ENCODE data around the gene PXDN. TPM values are rescaled to one million over a fixed set of nuclear protein-coding genes. Genes with fewer than 3 reads are reported as not detected.

Gene PXDN
- total RNA-seq, 1 experiment from 2014 or later: 146 TPM

DNA sequence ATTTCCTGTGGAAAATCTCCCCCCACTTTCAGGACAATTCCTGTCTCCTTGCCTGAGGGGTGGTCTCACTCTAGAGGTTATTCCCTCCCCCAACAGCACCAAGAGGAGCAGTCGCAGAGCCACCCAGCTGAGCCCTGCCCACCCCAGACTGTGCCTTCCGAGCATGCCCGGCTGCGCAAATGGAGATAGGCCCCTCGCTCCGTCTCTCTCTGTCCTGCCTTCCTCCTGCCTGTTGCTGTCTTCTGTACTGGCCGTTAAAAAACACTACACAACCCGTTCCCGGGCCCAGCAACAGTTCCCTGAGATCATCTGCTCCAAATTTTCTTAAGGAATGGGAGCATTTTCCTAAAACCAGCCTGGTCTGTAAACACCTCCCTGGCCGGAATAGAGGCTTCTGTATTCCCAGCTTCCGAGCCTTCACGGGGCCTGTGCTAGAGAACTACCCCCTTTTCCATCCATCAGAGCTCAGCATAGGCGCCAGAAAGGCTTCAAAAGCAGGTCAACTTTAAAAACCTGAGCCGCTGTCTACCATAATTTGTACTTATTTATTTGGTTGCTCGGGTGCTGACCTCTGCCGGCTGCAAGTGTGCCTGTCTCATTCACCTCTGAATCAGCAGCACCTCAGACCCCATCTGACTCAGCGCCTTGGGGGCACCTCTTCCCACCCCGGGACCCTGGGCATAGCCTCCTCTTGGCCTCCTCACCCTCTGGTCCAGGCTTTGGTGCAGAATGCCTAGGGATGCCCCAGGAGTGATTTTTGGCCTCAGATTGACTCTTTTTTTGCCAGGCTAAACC, 159.4 kb downstream of the PXDN start:
- no peak overlapping the region for H3K4me3 Mint-ChIP-seq
- DNase-seq (ENCODE audit: low spot score) (no peak), ATAC-seq (no peak)
- H3K27me3 Mint-ChIP-seq (ENCODE audit: low read depth): no peaks in the 10 kb centered on the region
- H3K9me3 Mint-ChIP-seq: no peaks in the 10 kb centered on the region
- peaks cover 9% of the 10 kb centered on the region for H3K4me1 Mint-ChIP-seq
- H3K27ac Mint-ChIP-seq: peak overlapping the region; percentile 36; the same call in 1 of the 2 replicates
- ChIA-PET CTCF (no interaction called here), POLR2A (no interaction called here)
- peaks cover 4% of the 10 kb centered on the region for H3K36me3 Mint-ChIP-seq
- TF ChIP-seq, protein P1, sequence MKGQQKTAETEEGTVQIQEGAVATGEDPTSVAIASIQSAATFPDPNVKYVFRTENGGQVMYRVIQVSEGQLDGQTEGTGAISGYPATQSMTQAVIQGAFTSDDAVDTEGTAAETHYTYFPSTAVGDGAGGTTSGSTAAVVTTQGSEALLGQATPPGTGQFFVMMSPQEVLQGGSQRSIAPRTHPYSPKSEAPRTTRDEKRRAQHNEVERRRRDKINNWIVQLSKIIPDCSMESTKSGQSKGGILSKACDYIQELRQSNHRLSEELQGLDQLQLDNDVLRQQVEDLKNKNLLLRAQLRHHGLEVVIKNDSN (CRISPR knock-in tag; IDR thresholded peaks at IDR 0.05): no peak
- TF ChIP-seq, protein P2, sequence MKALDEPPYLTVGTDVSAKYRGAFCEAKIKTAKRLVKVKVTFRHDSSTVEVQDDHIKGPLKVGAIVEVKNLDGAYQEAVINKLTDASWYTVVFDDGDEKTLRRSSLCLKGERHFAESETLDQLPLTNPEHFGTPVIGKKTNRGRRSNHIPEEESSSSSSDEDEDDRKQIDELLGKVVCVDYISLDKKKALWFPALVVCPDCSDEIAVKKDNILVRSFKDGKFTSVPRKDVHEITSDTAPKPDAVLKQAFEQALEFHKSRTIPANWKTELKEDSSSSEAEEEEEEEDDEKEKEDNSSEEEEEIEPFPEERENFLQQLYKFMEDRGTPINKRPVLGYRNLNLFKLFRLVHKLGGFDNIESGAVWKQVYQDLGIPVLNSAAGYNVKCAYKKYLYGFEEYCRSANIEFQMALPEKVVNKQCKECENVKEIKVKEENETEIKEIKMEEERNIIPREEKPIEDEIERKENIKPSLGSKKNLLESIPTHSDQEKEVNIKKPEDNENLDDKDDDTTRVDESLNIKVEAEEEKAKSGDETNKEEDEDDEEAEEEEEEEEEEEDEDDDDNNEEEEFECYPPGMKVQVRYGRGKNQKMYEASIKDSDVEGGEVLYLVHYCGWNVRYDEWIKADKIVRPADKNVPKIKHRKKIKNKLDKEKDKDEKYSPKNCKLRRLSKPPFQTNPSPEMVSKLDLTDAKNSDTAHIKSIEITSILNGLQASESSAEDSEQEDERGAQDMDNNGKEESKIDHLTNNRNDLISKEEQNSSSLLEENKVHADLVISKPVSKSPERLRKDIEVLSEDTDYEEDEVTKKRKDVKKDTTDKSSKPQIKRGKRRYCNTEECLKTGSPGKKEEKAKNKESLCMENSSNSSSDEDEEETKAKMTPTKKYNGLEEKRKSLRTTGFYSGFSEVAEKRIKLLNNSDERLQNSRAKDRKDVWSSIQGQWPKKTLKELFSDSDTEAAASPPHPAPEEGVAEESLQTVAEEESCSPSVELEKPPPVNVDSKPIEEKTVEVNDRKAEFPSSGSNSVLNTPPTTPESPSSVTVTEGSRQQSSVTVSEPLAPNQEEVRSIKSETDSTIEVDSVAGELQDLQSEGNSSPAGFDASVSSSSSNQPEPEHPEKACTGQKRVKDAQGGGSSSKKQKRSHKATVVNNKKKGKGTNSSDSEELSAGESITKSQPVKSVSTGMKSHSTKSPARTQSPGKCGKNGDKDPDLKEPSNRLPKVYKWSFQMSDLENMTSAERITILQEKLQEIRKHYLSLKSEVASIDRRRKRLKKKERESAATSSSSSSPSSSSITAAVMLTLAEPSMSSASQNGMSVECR (CRISPR knock-in tag; IDR thresholded peaks at IDR 0.05; ENCODE audit: borderline replicate concordance): no peak
- TF ChIP-seq RORB (CRISPR knock-in tag; IDR thresholded peaks at IDR 0.05) (no peak), CREM (CRISPR knock-in tag; IDR thresholded peaks at IDR 0.05) (no peak), SMAD4 (CRISPR knock-in tag; IDR thresholded peaks at IDR 0.05) (no peak), HMGA2 (CRISPR knock-in tag; IDR thresholded peaks at IDR 0.05) (no peak), GTF2I (CRISPR knock-in tag; conservative IDR thresholded peaks at IDR 0.05) (no peak), ZNF219 (CRISPR knock-in tag; IDR thresholded peaks at IDR 0.05; ENCODE audit: borderline replicate concordance) (no peak), FOXP1 (CRISPR knock-in tag; IDR thresholded peaks at IDR 0.05; ENCODE audit: borderline replicate concordance) (no peak), ZNF138 (CRISPR knock-in tag; conservative IDR thresholded peaks at IDR 0.05) (no peak), RELA (CRISPR knock-in tag; IDR thresholded peaks at IDR 0.05; ENCODE audit: borderline replicate concordance) (no peak), EMX1 (CRISPR knock-in tag; IDR thresholded peaks at IDR 0.05) (no peak)
- TF ChIP-seq, protein P3, sequence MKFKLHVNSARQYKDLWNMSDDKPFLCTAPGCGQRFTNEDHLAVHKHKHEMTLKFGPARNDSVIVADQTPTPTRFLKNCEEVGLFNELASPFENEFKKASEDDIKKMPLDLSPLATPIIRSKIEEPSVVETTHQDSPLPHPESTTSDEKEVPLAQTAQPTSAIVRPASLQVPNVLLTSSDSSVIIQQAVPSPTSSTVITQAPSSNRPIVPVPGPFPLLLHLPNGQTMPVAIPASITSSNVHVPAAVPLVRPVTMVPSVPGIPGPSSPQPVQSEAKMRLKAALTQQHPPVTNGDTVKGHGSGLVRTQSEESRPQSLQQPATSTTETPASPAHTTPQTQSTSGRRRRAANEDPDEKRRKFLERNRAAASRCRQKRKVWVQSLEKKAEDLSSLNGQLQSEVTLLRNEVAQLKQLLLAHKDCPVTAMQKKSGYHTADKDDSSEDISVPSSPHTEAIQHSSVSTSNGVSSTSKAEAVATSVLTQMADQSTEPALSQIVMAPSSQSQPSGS (CRISPR knock-in tag; IDR thresholded peaks at IDR 0.05; ENCODE audit: borderline replicate concordance, low read depth): no peak
- TF ChIP-seq, protein P4, sequence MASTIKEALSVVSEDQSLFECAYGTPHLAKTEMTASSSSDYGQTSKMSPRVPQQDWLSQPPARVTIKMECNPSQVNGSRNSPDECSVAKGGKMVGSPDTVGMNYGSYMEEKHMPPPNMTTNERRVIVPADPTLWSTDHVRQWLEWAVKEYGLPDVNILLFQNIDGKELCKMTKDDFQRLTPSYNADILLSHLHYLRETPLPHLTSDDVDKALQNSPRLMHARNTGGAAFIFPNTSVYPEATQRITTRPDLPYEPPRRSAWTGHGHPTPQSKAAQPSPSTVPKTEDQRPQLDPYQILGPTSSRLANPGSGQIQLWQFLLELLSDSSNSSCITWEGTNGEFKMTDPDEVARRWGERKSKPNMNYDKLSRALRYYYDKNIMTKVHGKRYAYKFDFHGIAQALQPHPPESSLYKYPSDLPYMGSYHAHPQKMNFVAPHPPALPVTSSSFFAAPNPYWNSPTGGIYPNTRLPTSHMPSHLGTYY (CRISPR knock-in tag; IDR thresholded peaks at IDR 0.05): no peak
- TF ChIP-seq, protein P5, sequence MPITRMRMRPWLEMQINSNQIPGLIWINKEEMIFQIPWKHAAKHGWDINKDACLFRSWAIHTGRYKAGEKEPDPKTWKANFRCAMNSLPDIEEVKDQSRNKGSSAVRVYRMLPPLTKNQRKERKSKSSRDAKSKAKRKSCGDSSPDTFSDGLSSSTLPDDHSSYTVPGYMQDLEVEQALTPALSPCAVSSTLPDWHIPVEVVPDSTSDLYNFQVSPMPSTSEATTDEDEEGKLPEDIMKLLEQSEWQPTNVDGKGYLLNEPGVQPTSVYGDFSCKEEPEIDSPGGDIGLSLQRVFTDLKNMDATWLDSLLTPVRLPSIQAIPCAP (CRISPR knock-in tag; IDR thresholded peaks at IDR 0.05): no peak

DNA sequence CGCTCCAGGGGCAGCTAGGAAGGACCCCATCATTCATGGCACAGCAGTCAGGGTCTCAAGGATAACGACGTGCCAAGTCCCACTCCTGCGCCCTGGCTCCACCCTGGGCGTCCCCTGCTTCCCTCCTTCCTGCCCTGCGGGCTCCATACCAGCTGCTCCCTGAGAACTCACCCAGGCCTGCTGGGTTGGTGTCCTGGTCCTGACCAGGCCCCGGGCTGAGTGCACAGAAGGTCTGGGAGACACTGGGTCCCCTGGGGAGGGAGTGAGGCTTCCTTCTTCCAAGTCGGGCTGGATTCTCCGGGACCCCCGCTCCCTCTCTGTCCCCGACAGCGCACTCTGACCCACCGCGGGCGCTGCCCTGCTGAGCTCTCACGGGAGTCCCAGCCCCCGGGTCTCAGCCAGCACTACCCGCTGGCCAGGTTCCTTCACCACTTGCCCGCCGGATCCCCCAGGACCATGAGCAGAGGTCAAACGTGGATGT, 160.2 kb downstream of the PXDN start:
- Mint-ChIP-seq H3K4me3 (no peak overlapping the region), H3K27ac (no peak overlapping the region), H3K9me3 (no peaks in the 10 kb centered on the region), H3K4me1 (peaks cover 13% of the 10 kb centered on the region), H3K27me3 (ENCODE audit: low read depth) (no peaks in the 10 kb centered on the region), H3K36me3 (peaks cover 4% of the 10 kb centered on the region; the same call in 1 of the 2 replicates)
- ATAC-seq (no peak), DNase-seq (ENCODE audit: low spot score) (no peak)
- ChIA-PET CTCF (interaction anchor here (0.6 kb wide), 1 partner anchor 185 kb away, joined by 3 read pairs; no protein-coding TSS in a partner anchor), POLR2A (no interaction called here)
- no peak for TF ChIP-seq ZNF317 (CRISPR knock-in tag; IDR thresholded peaks at IDR 0.05; ENCODE audit: borderline replicate concordance, low read depth)
- TF ChIP-seq, protein P6, sequence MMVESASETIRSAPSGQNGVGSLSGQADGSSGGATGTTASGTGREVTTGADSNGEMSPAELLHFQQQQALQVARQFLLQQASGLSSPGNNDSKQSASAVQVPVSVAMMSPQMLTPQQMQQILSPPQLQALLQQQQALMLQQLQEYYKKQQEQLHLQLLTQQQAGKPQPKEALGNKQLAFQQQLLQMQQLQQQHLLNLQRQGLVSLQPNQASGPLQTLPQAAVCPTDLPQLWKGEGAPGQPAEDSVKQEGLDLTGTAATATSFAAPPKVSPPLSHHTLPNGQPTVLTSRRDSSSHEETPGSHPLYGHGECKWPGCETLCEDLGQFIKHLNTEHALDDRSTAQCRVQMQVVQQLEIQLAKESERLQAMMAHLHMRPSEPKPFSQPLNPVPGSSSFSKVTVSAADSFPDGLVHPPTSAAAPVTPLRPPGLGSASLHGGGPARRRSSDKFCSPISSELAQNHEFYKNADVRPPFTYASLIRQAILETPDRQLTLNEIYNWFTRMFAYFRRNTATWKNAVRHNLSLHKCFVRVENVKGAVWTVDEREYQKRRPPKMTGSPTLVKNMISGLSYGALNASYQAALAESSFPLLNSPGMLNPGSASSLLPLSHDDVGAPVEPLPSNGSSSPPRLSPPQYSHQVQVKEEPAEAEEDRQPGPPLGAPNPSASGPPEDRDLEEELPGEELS (CRISPR knock-in tag; IDR thresholded peaks at IDR 0.05): no peak
- TF ChIP-seq IRF2 (CRISPR knock-in tag; IDR thresholded peaks at IDR 0.05; ENCODE audit: borderline replicate concordance, low read depth): no peak
- no peak for TF ChIP-seq ETV6 (CRISPR knock-in tag; IDR thresholded peaks at IDR 0.05)
- TF ChIP-seq ZNF263 (CRISPR knock-in tag; IDR thresholded peaks at IDR 0.05; ENCODE audit: low read depth): no peak
- no peak for TF ChIP-seq TEAD1 (CRISPR knock-in tag; IDR thresholded peaks at IDR 0.05)
- no peak for TF ChIP-seq TCF7 (CRISPR knock-in tag; IDR thresholded peaks at IDR 0.05; ENCODE audit: low read depth)
- no peak for TF ChIP-seq TEAD4 (CRISPR knock-in tag; IDR thresholded peaks at IDR 0.05)
- no peak for TF ChIP-seq JAZF1 (CRISPR knock-in tag; IDR thresholded peaks at IDR 0.05)
- TF ChIP-seq SP1 (CRISPR knock-in tag; conservative IDR thresholded peaks at IDR 0.05): no peak
